Measurements from ENCODE around the gene STH. TPM values are rescaled to one million over a fixed set of nuclear protein-coding genes. Genes with fewer than 3 reads are reported as not detected.

STH gene
- total and polyA plus RNA-seq, 2 experiments from 2014 or later: 0.55 TPM; not detected in 1

DNA sequence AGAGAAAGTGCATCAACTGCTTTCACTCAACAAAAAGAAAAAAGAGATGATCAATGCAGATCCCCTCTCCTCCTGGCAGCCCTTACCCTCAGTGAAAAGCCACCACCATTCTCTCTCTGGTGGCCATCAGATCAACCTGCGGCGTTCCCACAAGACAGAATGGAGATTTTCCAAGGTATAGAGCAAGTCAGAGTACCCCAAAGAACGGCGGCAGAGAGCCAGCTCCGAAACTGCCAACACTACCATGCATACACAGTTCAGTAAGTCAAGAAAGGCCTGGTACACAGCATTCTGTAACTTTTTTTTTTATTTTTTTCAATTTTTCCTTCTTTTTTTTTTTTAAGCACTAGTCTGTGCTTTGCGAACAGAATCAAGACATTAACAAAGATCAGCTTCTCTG, 30.6 kb downstream of the STH start (continued):
- TF ChIP-seq ZNF114 (CRISPR knock-in tag; IDR thresholded peaks at IDR 0.05) (no peak), EZH2phosphoT487 (IDR thresholded peaks at IDR 0.05; ENCODE audit: unreplicated experiment) (no peak), ETS1 (IDR thresholded peaks at IDR 0.05) (no peak), POLR2AphosphoS5 (IDR thresholded peaks at IDR 0.05; ENCODE audit: low read depth) (no peak)

DNA sequence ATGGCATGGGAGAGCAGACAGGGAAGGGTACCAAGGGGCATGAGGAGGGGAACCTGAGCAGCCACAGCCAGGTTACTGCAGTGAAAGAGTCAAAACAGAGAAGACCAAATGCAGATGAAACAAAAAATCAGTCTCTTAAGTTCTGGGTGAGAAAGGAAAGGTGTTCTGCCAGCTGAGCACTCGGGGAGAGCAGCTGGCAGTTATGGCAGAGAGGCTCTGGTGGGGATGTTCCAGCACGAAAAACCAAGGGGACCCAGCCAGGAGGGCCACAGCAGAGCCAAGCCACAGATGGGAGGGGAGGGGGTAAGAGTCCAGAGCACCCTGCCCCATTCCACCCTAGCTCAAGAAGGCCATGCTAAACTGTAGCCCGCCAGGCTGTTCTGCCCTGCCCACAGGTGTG, 31.7 kb downstream of the STH start:
- ATAC-seq: no peak
- no peak overlapping the region; the same call in 1 of the 2 replicates for H3K27ac Mint-ChIP-seq

More for the DNA sequence above, 31.7 kb downstream of the STH start:
- Histone ChIP-seq H3K4me3 (no peak overlapping the region), H3K4me1 (ENCODE audit: insufficient read depth) (peaks cover 41% of the 10 kb centered on the region), H3K27me3 (ENCODE audit: insufficient read depth) (no peaks in the 10 kb centered on the region), H3K4me2 (no peak overlapping the region), H4K20me1 (replicated peaks; ENCODE audit: insufficient read depth) (peaks cover 11% of the 10 kb centered on the region), H2AFZ (no peak overlapping the region), H3K9me2 (ENCODE audit: insufficient read depth) (no peaks in the 10 kb centered on the region), H3K79me2 (replicated peaks; ENCODE audit: insufficient read depth) (no peaks in the 10 kb centered on the region), H3K36me3 (ENCODE audit: insufficient read depth) (peaks cover 34% of the 10 kb centered on the region), H3F3A (replicated peaks; ENCODE audit: low read depth) (peaks cover 18% of the 10 kb centered on the region), H3K27ac (ENCODE audit: low read depth) (no peak overlapping the region)
- TF ChIP-seq ZNF331 (CRISPR knock-in tag; IDR thresholded peaks at IDR 0.05; ENCODE audit: low read depth) (no peak), CTCF (conservative IDR thresholded peaks at IDR 0.05; ENCODE audit: low read depth in 2 of 2) (no peak), POLR2AphosphoS5 (IDR thresholded peaks at IDR 0.05; ENCODE audit: low read depth) (no peak), ETS1 (IDR thresholded peaks at IDR 0.05) (no peak), REST (IDR thresholded peaks at IDR 0.05; ENCODE audit: unreplicated experiment) (no peak)
- Mint-ChIP-seq H3K27me3 (ENCODE audit: insufficient read depth, low read depth, poor library complexity) (peaks cover 24% of the 10 kb centered on the region), H3K9me3 (no peaks in the 10 kb centered on the region), H3K36me3 (ENCODE audit: low read depth) (peaks cover 69% of the 10 kb centered on the region), H3K4me1 (peaks cover 45% of the 10 kb centered on the region), H3K4me3 (no peak overlapping the region)
- DNase-seq (ENCODE audit: low spot score): no peak

Data from GM23338 (cell line).